Stimulated activated CD8-positive, alpha-beta memory T cell treated with anti-CD3 and anti-CD28 coated beads, Interleukin-15, amount 100 ng/mL, for 48 hours (primary cell): ENCODE data around the gene YDJC.

Experiments used
- DNase-seq, 2 donors: peaks; one replicate each; pipeline ENCODE4 v3.0.0-alpha.2; 2020; ENCODE audit warnings: low read depth in 2 of 2

Gene YDJC

DNA sequence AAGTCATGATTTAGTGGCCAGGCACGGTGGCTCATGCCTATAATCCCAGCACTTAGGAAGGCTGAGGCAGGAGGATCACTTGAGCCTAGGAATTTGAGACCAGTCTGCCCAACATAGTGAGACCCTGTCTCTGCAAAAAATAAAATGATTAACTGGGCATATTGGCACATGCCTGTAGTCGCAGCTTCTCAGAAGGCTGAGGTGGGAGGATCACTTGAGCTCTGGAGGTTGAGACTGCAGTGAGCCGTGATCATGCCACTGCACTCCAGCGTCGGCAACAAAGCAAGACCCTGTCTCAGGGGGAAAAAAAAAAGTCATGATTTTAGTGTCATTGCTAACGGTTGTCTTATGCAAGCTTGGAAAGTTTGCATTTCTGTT lies 50.4 kb downstream of the YDJC start:
- DNase-seq, result no peak
